ENCODE data around the gene SIGMAR1. TPM values are rescaled to one million over a fixed set of nuclear protein-coding genes. Genes with fewer than 3 reads are reported as not detected.

The SIGMAR1 gene
- total RNA-seq, 4 donors from 2014 or later: 48.6 to 89.7 (median 76.6) TPM

- H3K9me3 ChIP-seq: no peaks in the 10 kb centered on the region
- H3K27me3 ChIP-seq: no peaks in the 10 kb centered on the region
- H3K27ac ChIP-seq: peak overlapping the region in 1 of 3 donors; percentile 32
- no peak for DNase-seq
- TF ChIP-seq CTCF (IDR thresholded peaks at IDR 0.05) (no peak), POLR2A (IDR thresholded peaks at IDR 0.05) (no peak)
- H3K4me1 ChIP-seq: peaks cover 44 to 50% of the 10 kb centered on the region in 2 donors
- intact Hi-C loops (cut with DNase I): no loop called here
- H3K4me3 ChIP-seq (replicated peaks in 1 of 3): no peak overlapping the region
- WGBS, 2 donors: 68 to 74% methylated on average over 4 to 5 of the region's 5 CpGs
- H3K36me3 ChIP-seq: no peaks in the 10 kb centered on the region
Observed at GRCh38 chr9:34655394-34655793, 17.8 kb upstream of the SIGMAR1 start.

GRCh38 chr9:34654323-34655051 lies 16.9 kb upstream of the SIGMAR1 start:
- peak; percentile 90 for DNase-seq
- Histone ChIP-seq H3K36me3 (peaks cover 1 to 2% of the 10 kb centered on the region in 2 donors), H3K27me3 (no peaks in the 10 kb centered on the region), H3K9me3 (no peaks in the 10 kb centered on the region), H3K4me1 (peaks cover 44 to 50% of the 10 kb centered on the region in 2 donors), H3K27ac (peak overlapping the region; percentile 22 to 88 (median 84)), H3K4me3 (replicated peaks in 1 of 3) (no peak overlapping the region)
- WGBS, 2 donors: 22 to 34% methylated on average over 10 of the region's 11 CpGs
- no peak for TF ChIP-seq POLR2A (IDR thresholded peaks at IDR 0.05)
- no peak for TF ChIP-seq CTCF (IDR thresholded peaks at IDR 0.05)
- intact Hi-C loops (cut with DNase I): no loop called here

DNA sequence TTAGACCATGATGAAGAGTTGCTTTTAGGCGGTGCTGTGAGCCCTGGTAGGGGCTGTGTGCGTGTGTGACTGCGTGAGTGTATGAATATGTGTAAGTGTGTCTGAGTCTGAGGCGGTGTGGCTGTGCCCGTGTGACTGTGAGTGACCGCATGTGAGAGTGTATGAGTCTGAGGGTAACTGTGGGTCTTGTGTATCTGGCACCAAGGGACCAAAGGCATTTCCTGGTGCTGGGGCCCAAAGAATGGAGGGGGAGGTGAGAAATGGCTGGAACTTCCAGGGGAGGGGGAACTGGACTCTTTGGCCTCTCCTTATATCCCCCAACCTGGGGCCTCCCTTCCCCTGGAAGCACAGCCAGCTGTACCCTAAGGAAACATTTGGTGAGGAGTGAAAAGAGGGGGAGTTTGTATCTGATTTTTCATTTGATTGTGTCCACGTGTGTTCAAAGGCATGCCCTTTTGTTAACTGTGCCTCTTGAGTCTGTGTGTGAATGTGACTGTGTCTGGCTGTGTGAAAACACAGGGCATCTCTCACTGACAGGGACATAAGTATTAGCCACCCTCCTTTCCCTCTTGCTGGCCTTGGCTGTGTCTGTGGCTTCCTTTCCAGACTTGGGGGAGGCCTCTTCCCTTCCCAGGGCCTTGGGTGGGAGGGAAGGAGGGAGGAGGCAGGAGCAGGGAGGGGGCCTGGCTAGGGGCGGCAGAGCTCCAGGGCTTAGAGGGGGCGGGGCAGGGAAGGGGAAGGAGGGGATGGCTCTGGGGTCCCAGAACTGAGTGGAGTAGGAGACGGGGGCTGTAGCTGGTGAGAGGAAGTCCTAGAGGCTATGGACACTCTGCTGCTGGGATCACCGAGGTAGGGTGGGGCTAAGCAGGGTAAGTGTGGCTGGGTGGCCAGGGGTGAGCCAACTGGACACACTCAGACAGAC lies 15.8 kb upstream of the SIGMAR1 start:
- Histone ChIP-seq H3K27me3 (no peaks in the 10 kb centered on the region), H3K9me3 (no peaks in the 10 kb centered on the region), H3K4me1 (peaks cover 44 to 50% of the 10 kb centered on the region in 2 donors), H3K27ac (peak overlapping the region; percentile 26 to 88 (median 84)), H3K4me3 (replicated peaks in 1 of 3) (no peak overlapping the region), H3K36me3 (peaks cover 7 to 12% of the 10 kb centered on the region in 2 donors)
- intact Hi-C loops (cut with DNase I): no loop called here
- 46 to 47% methylated on average over 11 of the region's 11 CpGs for WGBS, 2 donors
- no peak for DNase-seq
- no peak for TF ChIP-seq CTCF (IDR thresholded peaks at IDR 0.05)
- TF ChIP-seq POLR2A (IDR thresholded peaks at IDR 0.05): no peak

DNA sequence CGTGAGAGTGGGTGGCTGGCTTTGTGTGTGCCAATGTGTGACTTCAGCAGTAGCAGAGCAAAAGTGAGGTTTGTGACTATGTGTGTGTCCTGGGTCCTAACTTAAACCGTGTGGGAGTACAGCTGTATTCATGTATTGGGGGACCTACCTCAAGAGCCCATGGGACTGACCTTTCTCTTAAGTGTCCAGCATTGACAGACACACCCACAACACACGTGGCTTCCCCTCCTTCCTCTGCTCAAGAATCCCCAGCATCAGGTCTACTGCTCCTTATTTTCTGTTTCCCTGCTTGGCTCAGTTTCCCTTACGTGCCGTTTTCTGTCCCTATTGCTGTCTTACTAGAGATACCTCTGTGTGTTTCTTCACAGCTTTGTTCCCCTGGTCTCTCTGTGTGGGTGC lies 15.0 kb upstream of the SIGMAR1 start:
- WGBS, 2 donors: 26 to 29% methylated on average over 5 of the region's 5 CpGs
- no peak overlapping the region for H3K4me3 ChIP-seq (replicated peaks in 1 of 3)
- peaks cover 51 to 57% of the 10 kb centered on the region in 2 donors for H3K4me1 ChIP-seq
- H3K27ac ChIP-seq: peak overlapping the region; percentile 26 to 88 (median 84)
- TF ChIP-seq POLR2A (IDR thresholded peaks at IDR 0.05) (no peak), CTCF (IDR thresholded peaks at IDR 0.05) (no peak)
- no peaks in the 10 kb centered on the region for H3K9me3 ChIP-seq
- H3K36me3 ChIP-seq: peaks cover 7 to 14% of the 10 kb centered on the region in 2 donors
- DNase-seq: no peak
- no peaks in the 10 kb centered on the region for H3K27me3 ChIP-seq
- intact Hi-C loops (cut with DNase I): no loop called here
